ENCODE data around the gene PCLO. TPM values are rescaled to one million over a fixed set of nuclear protein-coding genes. Genes with fewer than 3 reads are reported as not detected.

PCLO gene
- total RNA-seq, 1 donor from 2014 or later: 0.52 TPM

- Histone ChIP-seq H3K27ac (ENCODE audit: low read depth, low read length) (no peak overlapping the region), H3K9me3 (ENCODE audit: control insufficient read depth in 3 of 3, low read length in 3 of 3) (no peaks in the 10 kb centered on the region), H3K27me3 (ENCODE audit: control insufficient read depth in 3 of 3, insufficient read depth in 3 of 3, low read length in 3 of 3) (no peaks in the 10 kb centered on the region), H3K4me3 (ENCODE audit: low read length in 3 of 3) (no peak overlapping the region), H3K36me3 (ENCODE audit: control insufficient read depth in 3 of 3, insufficient read depth in 3 of 3, low read length in 3 of 3) (no peaks in the 10 kb centered on the region), H3K9ac (ENCODE audit: low read depth in 1 of 3, low read length in 3 of 3) (no peak overlapping the region), H3K4me1 (ENCODE audit: control insufficient read depth in 3 of 3, insufficient read depth in 3 of 3, low read length in 3 of 3) (no peaks in the 10 kb centered on the region)
Measured at GRCh38 chr7:82816272-82816671, 346.4 kb downstream of the PCLO start.

GRCh38 chr7:82810558-82811259 is 352.0 kb downstream of the PCLO start:
- H3K27me3 ChIP-seq (ENCODE audit: control insufficient read depth in 3 of 3, insufficient read depth in 3 of 3, low read length in 3 of 3): no peaks in the 10 kb centered on the region
- H3K36me3 ChIP-seq (ENCODE audit: control insufficient read depth in 3 of 3, insufficient read depth in 3 of 3, low read length in 3 of 3): no peaks in the 10 kb centered on the region
- no peaks in the 10 kb centered on the region for H3K9me3 ChIP-seq (ENCODE audit: control insufficient read depth in 3 of 3, low read length in 3 of 3)
- H3K4me3 ChIP-seq (ENCODE audit: low read length in 3 of 3): no peak overlapping the region
- no peak overlapping the region for H3K27ac ChIP-seq (ENCODE audit: low read depth, low read length)
- H3K9ac ChIP-seq (ENCODE audit: low read depth in 1 of 3, low read length in 3 of 3): no peak overlapping the region
- H3K4me1 ChIP-seq (ENCODE audit: control insufficient read depth in 3 of 3, insufficient read depth in 3 of 3, low read length in 3 of 3): no peaks in the 10 kb centered on the region

DNA sequence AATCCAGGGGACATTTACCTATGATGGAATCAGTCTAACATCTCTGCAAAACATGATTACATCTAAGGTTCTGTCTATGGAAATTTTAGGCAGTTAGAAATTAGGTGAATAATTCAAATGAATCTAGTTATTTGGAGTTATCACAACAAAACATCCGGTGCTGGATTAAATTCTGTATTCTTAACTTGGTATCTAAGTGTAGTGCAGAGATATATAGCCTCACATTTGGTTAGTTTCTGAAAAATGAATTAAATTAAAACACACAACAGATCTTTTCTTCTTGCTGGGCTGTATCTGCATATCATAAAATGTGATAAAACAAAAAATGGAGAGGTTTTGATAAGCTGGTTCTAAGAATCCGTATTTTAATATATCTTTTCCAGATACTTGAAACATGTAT is 354.1 kb downstream of the PCLO start:
- H3K27ac ChIP-seq (ENCODE audit: low read depth, low read length): no peak overlapping the region
- no peaks in the 10 kb centered on the region for H3K27me3 ChIP-seq (ENCODE audit: control insufficient read depth in 3 of 3, insufficient read depth in 3 of 3, low read length in 3 of 3)
- H3K36me3 ChIP-seq (ENCODE audit: control insufficient read depth in 3 of 3, insufficient read depth in 3 of 3, low read length in 3 of 3): no peaks in the 10 kb centered on the region
- no peaks in the 10 kb centered on the region for H3K4me1 ChIP-seq (ENCODE audit: control insufficient read depth in 3 of 3, insufficient read depth in 3 of 3, low read length in 3 of 3)
- H3K9me3 ChIP-seq (ENCODE audit: control insufficient read depth in 3 of 3, low read length in 3 of 3): no peaks in the 10 kb centered on the region
- H3K9ac ChIP-seq (ENCODE audit: low read depth in 1 of 3, low read length in 3 of 3): no peak overlapping the region
- no peak overlapping the region for H3K4me3 ChIP-seq (ENCODE audit: low read length in 3 of 3)

GRCh38 chr7:82805527-82805960 is 357.1 kb downstream of the PCLO start:
- no peaks in the 10 kb centered on the region for H3K9me3 ChIP-seq (ENCODE audit: control insufficient read depth in 3 of 3, low read length in 3 of 3)
- no peaks in the 10 kb centered on the region for H3K4me1 ChIP-seq (ENCODE audit: control insufficient read depth in 3 of 3, insufficient read depth in 3 of 3, low read length in 3 of 3)
- H3K27ac ChIP-seq (ENCODE audit: low read depth, low read length): no peak overlapping the region
- H3K27me3 ChIP-seq (ENCODE audit: control insufficient read depth in 3 of 3, insufficient read depth in 3 of 3, low read length in 3 of 3): no peaks in the 10 kb centered on the region
- H3K36me3 ChIP-seq (ENCODE audit: control insufficient read depth in 3 of 3, insufficient read depth in 3 of 3, low read length in 3 of 3): no peaks in the 10 kb centered on the region
- no peak overlapping the region for H3K9ac ChIP-seq (ENCODE audit: low read depth in 1 of 3, low read length in 3 of 3)
- no peak overlapping the region for H3K4me3 ChIP-seq (ENCODE audit: low read length in 3 of 3)

- H3K27ac ChIP-seq (ENCODE audit: low read depth, low read length): no peak overlapping the region
- no peaks in the 10 kb centered on the region for H3K9me3 ChIP-seq (ENCODE audit: control insufficient read depth in 3 of 3, low read length in 3 of 3)
- H3K36me3 ChIP-seq (ENCODE audit: control insufficient read depth in 3 of 3, insufficient read depth in 3 of 3, low read length in 3 of 3): no peaks in the 10 kb centered on the region
- no peak overlapping the region for H3K9ac ChIP-seq (ENCODE audit: low read depth in 1 of 3, low read length in 3 of 3)
- H3K4me3 ChIP-seq (ENCODE audit: low read length in 3 of 3): no peak overlapping the region
- no peaks in the 10 kb centered on the region for H3K27me3 ChIP-seq (ENCODE audit: control insufficient read depth in 3 of 3, insufficient read depth in 3 of 3, low read length in 3 of 3)
- no peaks in the 10 kb centered on the region for H3K4me1 ChIP-seq (ENCODE audit: control insufficient read depth in 3 of 3, insufficient read depth in 3 of 3, low read length in 3 of 3)
Measured at GRCh38 chr7:82803411-82803810, 359.3 kb downstream of the PCLO start.

GRCh38 chr7:82789883-82790609 is 372.6 kb downstream of the PCLO start:
- no peaks in the 10 kb centered on the region for H3K9me3 ChIP-seq (ENCODE audit: control insufficient read depth in 3 of 3, low read length in 3 of 3)
- H3K4me1 ChIP-seq (ENCODE audit: control insufficient read depth in 3 of 3, insufficient read depth in 3 of 3, low read length in 3 of 3): no peaks in the 10 kb centered on the region
- no peaks in the 10 kb centered on the region for H3K36me3 ChIP-seq (ENCODE audit: control insufficient read depth in 3 of 3, insufficient read depth in 3 of 3, low read length in 3 of 3)
- H3K27ac ChIP-seq (ENCODE audit: low read depth, low read length): no peak overlapping the region
- no peak overlapping the region for H3K4me3 ChIP-seq (ENCODE audit: low read length in 3 of 3)
- no peaks in the 10 kb centered on the region for H3K27me3 ChIP-seq (ENCODE audit: control insufficient read depth in 3 of 3, insufficient read depth in 3 of 3, low read length in 3 of 3)
- no peak overlapping the region for H3K9ac ChIP-seq (ENCODE audit: low read depth in 1 of 3, low read length in 3 of 3)

DNA sequence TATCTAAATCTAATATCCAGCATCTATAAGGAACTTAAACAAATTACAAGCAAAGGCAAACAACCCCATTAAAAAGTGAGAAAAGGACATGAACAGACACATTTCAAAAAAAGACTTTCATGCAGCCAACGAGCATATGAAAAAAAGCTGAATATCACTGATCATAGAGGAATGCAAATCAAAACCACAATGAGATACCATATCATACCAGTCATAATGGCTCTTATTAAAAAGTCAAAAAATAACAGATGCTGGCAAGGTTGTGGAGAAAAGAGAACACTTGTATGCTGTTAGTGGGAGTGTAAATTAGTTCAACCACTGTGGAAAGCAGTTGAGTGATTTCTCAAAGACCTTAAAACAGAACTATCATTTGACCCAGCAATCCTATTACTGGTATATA is 384.7 kb downstream of the PCLO start:
- no peaks in the 10 kb centered on the region for H3K4me1 ChIP-seq (ENCODE audit: control insufficient read depth in 3 of 3, insufficient read depth in 3 of 3, low read length in 3 of 3)
- no peaks in the 10 kb centered on the region for H3K36me3 ChIP-seq (ENCODE audit: control insufficient read depth in 3 of 3, insufficient read depth in 3 of 3, low read length in 3 of 3)
- no peak overlapping the region for H3K27ac ChIP-seq (ENCODE audit: low read depth, low read length)
- no peak overlapping the region for H3K9ac ChIP-seq (ENCODE audit: low read depth in 1 of 3, low read length in 3 of 3)
- no peak overlapping the region for H3K4me3 ChIP-seq (ENCODE audit: low read length in 3 of 3)
- H3K27me3 ChIP-seq (ENCODE audit: control insufficient read depth in 3 of 3, insufficient read depth in 3 of 3, low read length in 3 of 3): no peaks in the 10 kb centered on the region
- no peaks in the 10 kb centered on the region for H3K9me3 ChIP-seq (ENCODE audit: control insufficient read depth in 3 of 3, low read length in 3 of 3)

- Histone ChIP-seq H3K4me3 (ENCODE audit: low read length in 3 of 3) (no peak overlapping the region), H3K9ac (ENCODE audit: low read depth in 1 of 3, low read length in 3 of 3) (no peak overlapping the region), H3K9me3 (ENCODE audit: control insufficient read depth in 3 of 3, low read length in 3 of 3) (no peaks in the 10 kb centered on the region), H3K27ac (ENCODE audit: low read depth, low read length) (no peak overlapping the region), H3K36me3 (ENCODE audit: control insufficient read depth in 3 of 3, insufficient read depth in 3 of 3, low read length in 3 of 3) (no peaks in the 10 kb centered on the region), H3K4me1 (ENCODE audit: control insufficient read depth in 3 of 3, insufficient read depth in 3 of 3, low read length in 3 of 3) (no peaks in the 10 kb centered on the region), H3K27me3 (ENCODE audit: control insufficient read depth in 3 of 3, insufficient read depth in 3 of 3, low read length in 3 of 3) (no peaks in the 10 kb centered on the region)
Measured at GRCh38 chr7:82762880-82763279, 399.8 kb downstream of the PCLO start.

DNA sequence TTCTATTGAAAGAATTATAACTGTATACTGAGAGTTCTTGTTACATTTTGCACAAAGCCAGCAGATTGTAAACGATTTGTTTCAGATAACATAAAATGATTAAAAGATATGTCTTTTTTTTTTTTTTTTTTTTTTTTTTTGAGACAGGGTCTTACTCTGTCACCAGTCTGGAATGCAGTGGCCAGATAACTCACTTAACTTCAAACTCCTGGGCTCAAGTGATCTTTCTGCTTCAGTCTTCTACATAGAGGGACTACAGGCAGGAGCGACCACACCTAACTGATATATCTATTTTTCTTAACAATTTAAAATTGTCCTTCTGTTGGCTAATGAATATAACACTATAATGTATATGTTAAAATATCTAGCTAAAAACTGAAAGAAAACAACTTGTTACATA is 401.9 kb downstream of the PCLO start:
- no peak overlapping the region for H3K27ac ChIP-seq (ENCODE audit: low read depth, low read length)

DNA sequence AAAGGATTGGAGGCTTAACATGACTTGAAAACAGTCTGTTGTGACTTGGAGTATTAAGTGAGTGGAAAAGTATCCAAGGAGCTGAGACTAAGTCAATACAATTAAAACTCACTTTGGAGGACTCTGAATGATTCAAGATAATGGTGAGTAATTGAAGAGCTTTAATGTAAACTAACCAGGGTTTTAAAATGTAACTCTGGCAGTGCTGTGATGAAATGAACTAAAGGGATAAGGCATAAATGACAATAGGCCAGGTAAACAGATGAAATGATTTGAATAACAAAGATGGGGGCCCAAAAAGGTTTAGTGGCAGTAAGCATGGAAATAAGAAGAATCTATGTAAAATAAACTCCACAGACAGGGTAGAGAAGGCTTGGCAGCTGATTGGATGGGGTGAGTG is 402.6 kb downstream of the PCLO start:
- Histone ChIP-seq H3K27ac (ENCODE audit: low read depth, low read length) (no peak overlapping the region), H3K9me3 (ENCODE audit: control insufficient read depth in 3 of 3, low read length in 3 of 3) (no peaks in the 10 kb centered on the region), H3K36me3 (ENCODE audit: control insufficient read depth in 3 of 3, insufficient read depth in 3 of 3, low read length in 3 of 3) (no peaks in the 10 kb centered on the region), H3K4me3 (ENCODE audit: low read length in 3 of 3) (no peak overlapping the region), H3K27me3 (ENCODE audit: control insufficient read depth in 3 of 3, insufficient read depth in 3 of 3, low read length in 3 of 3) (no peaks in the 10 kb centered on the region), H3K4me1 (ENCODE audit: control insufficient read depth in 3 of 3, insufficient read depth in 3 of 3, low read length in 3 of 3) (no peaks in the 10 kb centered on the region), H3K9ac (ENCODE audit: low read depth in 1 of 3, low read length in 3 of 3) (no peak overlapping the region)

More for the DNA sequence above, 401.9 kb downstream of the PCLO start:
- Histone ChIP-seq H3K27me3 (ENCODE audit: control insufficient read depth in 3 of 3, insufficient read depth in 3 of 3, low read length in 3 of 3) (no peaks in the 10 kb centered on the region), H3K4me3 (ENCODE audit: low read length in 3 of 3) (no peak overlapping the region), H3K9ac (ENCODE audit: low read depth in 1 of 3, low read length in 3 of 3) (no peak overlapping the region), H3K4me1 (ENCODE audit: control insufficient read depth in 3 of 3, insufficient read depth in 3 of 3, low read length in 3 of 3) (no peaks in the 10 kb centered on the region), H3K9me3 (ENCODE audit: control insufficient read depth in 3 of 3, low read length in 3 of 3) (no peaks in the 10 kb centered on the region), H3K36me3 (ENCODE audit: control insufficient read depth in 3 of 3, insufficient read depth in 3 of 3, low read length in 3 of 3) (no peaks in the 10 kb centered on the region)

All from skeletal muscle tissue (tissue), 4 donors.